HG02623 (cell line): ENCODE data around the gene TNPO3.

ENCODE experiments used
- ATAC-seq: cut with Tn5 transposase; IDR thresholded peaks from one replicate; pipeline ENCODE4 v1.9.1; 2021; ENCODE audit warnings: moderate library complexity; ENCODE audit not compliant: unreplicated experiment

The TNPO3 gene

DNA sequence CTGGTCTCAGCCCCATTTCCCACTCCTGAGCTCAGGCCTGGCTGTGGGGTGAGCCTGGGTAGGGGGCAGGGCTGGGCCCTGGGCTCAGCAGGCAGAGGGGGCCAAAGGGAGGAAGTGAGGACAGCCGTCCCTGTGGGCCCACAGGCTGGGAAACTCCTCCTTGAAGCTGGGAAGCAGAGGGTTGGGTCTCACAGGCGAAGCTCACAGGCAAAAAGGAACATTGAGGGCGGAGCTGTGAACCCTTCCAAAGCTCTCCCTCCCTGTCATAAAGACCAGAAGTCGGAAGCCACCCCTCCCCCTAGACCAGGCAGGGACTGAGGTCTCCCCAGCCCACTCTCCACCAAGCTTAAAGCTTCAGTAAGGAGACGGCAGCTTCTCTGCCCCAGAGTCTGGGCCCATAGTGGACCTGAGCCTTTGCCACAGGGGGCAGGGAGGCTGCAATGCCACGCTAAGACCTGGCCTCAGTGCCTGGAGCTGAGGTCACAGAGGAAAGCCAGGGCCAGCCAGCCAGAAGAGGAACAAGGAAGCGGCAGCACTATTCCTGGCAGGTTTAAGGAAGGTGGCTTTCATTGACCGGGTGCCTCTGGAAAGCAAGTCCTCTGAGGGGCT, 143.4 kb downstream of the TNPO3 start:
- no peak for ATAC-seq

DNA sequence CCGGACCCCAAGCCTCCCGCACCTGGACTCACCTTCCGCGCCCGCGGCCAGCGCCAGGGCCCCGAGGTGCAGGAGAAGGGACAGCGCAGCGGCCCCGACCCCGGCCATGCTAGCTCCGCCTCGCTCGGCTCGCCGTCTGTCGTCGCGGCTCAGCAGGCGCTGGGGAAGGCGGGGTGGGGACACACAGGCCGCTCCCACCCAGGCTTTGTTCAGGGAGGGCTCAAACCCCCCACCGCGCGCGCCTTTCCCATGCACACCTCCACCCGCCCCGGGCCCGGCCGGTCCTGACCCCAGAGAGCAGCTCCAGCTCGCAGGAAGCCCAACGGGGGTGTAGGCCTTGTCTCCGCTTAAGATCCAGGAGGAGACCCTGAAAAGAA, 144.4 kb downstream of the TNPO3 start, which contains the start of gene KCP:
Gene KCP, minus strand, starts transcription at position 141 of the 377 bp plus-strand sequence. Its CDS starts 33 bp downstream, at position 108.
- ATAC-seq, result no peak

DNA sequence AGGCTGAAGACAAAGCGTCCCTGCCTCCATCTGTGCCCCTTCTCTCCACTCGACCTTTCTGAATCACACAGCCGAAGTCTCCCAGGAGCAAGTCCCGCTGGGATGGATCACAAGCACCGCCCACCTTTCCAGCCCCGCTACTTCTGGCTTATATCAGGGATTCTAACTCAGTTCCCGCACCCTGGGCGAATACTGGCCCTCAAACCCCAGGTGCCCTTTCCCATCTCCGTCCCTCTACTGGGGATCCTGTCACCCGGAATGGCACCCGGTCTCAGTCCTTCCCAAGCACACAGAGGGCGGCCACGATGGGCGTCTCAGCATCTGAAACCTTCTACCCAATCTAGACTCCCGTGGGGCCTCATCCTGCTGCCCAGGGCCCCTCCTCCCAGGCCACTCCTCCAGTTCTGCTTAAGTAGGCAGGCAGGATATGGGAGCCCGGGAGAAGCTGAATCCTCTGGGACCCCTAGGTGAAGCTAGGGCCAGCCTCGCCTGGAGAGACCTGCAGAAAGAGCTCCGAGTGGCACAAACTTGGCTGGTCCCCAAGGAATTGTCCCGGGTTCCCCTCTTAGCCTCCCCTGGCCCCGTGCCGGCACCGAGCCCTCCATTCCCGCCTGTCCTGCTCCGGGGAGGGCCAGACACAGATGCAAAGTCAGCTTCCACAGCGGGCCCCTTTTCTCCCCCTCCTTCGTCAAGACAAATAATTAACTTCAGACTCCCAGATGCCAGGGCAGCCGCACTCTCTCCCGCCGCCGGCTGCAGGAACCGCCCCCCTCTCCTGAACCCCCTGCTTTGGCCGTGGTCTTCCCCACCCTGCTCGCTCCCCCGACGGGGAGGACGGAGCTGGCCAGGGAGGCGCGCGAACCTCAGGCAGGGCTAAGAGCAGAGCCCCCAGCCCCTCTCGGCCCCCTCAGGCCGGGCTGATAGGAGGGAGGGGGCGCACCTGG, 145.0 kb downstream of the TNPO3 start:
- ATAC-seq, result no peak

DNA sequence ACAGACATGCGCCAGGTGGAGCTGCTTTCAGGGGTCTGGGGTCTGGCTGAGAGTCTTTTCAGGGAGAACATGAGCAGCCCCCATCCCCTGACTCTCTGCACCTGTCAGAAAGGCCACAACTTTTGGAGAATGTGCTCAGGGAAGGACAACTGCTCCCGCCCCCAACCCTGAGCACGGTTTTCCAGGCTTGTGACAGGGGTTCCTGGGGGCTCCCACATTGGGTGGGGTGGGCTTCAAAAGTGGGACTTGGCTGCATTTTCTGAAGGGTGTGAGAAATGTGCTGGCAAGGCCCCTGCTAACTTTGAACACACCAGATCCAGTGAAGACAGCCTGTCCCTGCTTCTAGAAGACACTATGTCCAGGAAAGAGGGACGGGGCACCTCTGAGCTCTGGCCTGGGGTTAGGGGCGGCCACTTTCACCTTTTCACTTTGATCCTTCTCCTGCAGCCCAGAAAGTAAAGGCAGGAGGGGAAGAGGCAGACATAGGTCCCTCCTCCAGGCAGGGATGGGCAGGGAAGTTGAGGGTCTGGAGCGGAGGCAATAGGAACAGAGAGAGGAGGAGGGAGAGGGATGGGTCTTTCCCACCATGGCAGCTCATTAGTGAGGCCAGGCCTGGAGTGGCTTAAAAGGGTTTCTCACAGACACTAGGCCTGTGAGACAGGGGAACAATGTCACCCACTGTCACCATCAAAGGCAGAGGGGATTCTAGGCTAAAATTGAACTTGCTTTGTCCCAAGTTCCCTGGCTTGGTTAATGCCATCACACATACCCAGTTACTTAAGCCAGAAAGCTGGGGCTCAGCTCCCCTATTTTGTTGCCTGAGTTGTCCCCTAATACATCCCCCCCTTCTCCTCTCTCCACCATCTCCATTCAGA, 145.9 kb downstream of the TNPO3 start:
- no peak for ATAC-seq

DNA sequence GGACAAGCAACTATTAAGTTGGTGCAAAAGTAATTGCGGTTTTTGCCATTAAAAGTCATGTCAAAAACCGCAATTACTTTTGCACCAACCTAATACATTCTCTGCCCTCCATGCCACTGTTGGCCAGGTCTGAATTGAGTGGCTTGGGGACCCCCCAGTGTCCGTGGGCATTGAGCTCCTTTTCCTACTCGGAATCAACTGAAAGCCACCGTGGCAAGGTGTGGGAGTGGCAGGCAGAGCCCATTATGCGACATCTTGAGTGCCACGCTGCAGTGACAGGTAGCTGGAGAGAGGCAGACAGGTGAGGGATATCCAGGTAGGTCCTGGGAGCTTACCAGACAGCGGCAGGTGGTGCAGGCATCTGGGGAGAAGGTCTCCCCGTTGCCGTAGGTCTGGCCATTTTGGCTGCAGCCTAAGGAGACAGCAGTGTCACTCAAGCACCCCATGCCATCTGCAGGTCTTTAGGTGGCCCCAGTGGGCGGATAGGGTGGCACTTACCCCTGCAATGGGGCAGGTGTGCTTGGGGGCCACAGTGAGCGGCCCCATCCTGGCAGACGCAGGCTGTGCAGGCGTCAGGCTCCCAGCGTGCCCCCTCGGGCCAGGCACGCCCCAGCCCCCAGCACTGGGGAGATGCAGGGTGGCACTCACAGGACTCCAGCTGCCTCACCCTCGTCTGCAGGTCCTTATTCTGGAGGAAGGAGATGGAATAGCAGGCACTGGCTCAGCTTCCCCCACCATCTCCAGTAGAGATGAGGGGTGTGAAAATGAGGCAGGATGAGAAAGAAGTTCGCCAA, 147.9 kb downstream of the TNPO3 start:
- ATAC-seq, result no peak

DNA sequence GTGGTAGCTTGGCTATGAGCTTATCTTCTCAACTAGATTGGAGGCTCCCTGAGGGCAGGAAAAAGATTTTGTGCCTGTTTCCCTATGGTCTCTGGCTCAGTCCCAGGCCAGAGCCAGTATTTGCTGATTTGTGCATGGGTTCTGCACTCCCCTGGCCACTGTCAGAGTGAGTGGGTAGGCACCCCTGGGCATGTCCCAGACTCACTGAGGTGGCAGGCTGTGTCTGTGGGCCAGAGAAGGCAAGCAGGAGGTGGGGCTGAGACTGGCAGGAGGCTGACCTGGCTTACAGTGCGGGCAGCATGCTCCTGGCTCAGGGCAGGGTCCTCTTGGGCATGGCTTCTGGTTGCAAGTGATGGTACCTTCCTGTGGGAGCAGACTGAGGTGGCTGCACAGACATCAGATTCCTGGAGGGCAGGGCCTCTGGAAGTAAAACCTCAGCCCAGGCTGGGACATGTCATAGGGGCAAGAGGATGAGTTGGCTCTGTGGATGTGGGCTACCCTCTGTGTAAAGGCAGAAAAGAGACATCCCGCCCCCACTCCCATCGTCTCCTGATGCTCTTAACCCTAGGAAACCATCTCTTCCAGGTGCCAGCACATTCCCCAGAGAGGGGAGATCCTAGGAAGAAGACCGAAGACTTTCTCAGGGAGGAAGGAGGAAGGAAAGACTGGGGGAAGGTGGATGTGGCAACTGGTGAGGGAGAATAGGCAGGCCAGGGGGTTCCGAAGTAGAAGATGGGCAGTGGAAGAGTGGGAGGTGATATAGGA, 148.7 kb downstream of the TNPO3 start:
- no peak for ATAC-seq

DNA sequence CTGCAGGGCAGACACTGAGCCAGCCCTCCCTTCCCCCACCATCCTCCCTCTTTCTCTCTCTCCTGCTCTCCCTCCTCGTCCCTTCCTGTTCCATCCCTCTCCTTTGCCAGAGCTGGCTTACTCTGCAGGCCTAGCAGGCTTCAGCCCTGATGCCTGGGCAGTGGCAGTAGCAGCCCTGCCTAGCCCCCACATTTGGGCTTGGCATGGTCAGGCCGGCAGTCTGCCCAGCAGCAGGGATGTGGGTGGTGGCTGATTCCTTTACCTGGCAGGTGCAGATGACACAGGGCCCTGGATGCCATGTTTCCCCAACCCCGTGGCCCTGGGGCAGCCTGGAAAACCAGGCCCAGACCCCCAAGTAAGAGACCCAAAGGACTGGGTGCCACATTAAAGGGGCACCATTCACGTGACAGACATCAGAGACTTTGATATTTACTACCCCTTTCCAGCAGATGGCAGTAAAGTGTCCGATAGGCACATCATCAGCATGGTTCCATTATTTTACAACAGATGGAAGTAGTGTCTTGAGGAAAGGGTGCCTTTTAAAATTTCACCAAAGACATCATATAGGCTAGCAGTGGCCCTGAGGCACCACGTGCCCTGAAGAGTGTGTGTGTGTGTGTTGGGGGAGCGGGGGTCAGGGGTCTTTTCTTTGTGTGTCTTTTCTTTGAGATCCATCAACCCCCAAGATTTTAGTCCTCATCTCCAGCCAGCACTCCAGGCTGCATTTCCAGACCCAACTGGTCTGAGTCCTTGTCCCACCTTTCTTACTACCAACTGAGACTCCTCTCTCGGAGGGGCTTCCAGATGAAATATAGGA, 150.3 kb downstream of the TNPO3 start:
- ATAC-seq, result no peak
